GM21367 (cell line): ENCODE measurements around the gene DOCK4.
"Not testable (repeated sequence)": the region's sequence is repeated elsewhere in the genome, so short reads cannot be mapped to it uniquely, and the experiment has no call there.

Source experiments
- ATAC-seq: cut with Tn5 transposase; IDR thresholded peaks from one replicate; pipeline ENCODE4 v1.9.1; 2021; ENCODE audit not compliant: unreplicated experiment

The DOCK4 gene

DNA sequence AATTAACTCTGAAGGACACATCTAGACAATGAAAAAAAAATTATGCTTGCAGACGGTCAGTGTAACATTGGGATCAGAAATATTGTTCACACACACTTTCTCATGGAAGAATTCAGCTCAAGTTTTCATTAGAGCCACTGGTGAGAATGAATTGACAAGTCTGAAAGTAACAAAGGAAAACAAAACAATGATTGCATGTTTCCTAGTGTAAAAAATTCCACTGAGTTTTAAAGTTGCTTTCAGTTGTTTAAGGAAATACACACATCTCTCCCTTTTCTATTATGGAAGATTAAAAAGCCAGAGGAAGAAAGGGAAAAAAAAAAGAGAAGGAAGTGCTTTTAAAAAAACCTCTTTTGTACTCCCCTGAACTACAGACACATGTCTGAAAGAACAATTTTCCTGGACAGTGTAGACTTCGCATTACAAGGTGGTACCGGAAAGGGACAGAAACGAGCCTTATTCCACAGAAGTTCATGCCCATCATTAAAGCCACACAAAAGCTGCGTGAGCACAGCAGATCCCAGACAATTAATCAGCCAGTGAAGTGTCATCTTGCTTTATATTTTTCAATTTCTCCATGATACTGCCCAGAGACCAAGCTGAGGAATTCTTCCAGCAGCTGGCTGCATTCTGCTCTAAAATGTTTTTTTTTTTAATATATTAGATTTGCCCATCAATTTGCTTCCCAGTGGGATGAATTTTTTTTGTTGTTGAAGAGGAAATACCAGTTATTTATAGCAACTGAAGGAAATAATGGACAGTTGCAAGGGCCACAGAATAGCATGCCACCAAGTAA, 294.8 kb downstream of the DOCK4 start:
- no peak for ATAC-seq

DNA sequence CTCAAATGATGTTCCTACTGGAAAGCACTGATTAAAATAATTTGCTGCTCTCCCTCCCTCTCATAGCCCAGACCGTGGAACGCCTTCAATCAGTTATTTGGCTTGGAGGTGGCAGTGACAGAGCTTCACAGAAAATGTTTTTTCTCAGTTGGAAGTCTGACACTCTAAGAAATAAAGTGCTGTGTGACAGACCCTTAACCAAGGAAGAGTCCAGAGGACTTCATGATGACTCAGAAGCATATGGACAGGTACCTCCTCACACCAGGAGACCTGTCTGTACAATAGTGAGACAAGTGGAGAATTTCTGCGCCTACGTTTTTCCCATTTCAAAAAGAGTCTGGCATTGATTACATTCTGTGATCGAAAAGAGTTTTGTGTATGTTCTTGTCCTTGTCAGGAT, 295.5 kb downstream of the DOCK4 start:
- no peak for ATAC-seq

DNA sequence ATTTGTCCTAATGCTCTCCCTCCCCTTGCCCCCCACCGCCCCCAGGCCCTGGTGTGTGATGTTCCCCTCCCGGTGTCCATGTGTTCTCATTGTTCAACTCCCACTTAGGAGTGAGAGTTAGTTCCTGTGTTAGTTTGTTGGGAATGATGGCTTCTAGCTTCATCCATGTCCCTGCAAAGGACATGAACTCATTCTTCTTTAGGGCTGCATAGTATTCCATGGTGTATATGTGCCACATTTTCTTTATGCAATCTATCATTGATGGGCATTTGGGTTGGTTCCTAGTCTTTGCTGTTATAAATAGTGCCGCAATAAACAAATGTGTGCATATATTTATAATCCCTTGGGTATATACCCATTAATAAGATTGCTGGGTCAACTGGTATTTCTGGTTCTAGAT, 297.5 kb downstream of the DOCK4 start:
- ATAC-seq = not testable (repeated sequence)

DNA sequence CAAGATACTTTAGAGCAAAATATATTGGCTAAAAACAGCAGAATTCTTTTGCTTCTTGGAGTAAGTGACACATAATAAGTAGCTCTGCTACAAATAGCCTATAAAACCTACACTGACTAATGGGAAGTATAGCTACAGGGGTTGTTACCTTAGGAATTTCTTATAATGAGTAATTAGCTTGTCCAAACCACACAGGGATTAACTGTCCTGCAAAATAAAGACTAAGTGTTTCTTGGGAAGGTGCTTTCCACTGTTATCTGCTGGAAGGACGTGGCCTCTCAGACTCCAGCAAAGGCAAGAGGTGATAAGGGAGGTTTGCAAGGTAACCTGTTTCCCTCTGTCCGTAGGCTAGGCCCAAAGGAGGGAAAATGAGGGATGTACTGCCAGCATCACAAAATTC, 302.4 kb downstream of the DOCK4 start:
- ATAC-seq = no peak

DNA sequence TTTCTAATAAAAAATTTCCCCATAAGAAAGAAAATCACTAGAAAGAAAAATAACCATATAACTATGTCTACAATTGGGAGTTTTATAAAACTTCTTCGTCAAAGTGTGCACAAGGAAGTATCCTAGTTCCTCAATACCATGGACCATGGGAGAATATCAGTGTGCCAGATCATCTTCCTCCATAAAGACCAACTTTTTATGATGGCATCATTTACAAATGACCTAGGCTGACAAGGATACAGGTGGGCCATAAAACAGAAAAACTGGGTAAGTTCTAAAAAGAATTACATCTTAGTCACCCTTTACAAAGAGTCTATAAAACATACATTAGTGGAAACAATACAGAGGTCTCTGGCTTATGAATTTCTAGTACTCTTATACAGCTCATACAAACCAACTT, 303.2 kb downstream of the DOCK4 start:
- ATAC-seq = no peak

DNA sequence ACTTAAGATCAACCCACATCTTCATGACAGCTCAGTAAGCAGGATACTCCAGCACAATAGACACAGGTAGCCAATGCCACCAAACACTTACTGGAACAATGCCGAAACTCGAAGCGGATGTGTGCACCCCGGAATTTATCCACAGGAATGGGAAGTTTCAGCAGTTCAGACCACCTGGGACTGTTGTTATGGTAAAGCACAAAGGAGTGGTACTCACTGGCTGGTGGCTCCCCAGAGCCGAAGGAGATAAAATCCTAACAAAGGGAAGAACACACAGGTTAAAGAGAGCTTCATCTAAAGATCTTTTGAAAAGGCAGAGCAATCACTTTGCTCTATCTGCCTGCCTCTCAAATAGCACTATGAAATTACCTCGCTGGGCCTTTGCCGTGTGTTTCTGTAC, 305.9 kb downstream of the DOCK4 start:
- ATAC-seq = no peak

DNA sequence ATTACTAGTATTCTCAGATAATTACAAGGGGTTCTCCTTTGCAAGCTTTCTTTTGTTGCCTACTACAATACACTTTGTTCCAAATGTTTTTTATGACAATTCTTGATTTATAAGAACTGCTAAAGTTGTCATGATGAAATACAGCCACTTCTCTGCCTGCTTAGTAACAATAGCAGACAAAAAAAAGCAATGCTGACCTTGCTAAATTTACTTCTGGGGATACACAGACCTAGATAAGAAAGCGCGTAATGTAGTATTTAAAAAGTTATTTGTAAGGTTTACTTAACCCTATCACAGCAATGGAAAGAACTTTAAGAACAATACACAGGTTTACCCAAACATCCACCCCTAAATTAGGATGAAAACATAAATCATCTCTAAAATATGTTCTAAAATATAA, 311.1 kb downstream of the DOCK4 start:
- ATAC-seq = no peak

DNA sequence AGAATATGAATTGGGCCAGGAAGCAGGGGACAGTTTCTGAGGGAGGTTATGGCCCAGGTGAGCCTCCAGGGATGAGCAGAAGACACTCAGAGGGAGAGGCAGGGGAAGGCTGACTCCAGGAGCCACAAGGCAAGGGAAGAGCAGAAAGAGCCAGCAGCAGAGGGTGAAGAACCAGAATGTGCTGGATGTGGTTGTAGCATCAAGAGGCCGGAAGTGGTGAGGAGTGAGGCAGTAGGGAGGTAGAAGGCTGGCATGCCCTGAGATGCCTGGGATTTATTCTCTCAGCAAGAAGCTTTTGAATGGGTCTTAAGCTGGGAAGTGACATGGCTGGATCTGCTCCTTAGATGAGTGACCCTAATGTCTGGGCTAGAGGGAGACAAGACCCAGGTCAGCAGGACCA, 311.7 kb downstream of the DOCK4 start:
- ATAC-seq = no peak

DNA sequence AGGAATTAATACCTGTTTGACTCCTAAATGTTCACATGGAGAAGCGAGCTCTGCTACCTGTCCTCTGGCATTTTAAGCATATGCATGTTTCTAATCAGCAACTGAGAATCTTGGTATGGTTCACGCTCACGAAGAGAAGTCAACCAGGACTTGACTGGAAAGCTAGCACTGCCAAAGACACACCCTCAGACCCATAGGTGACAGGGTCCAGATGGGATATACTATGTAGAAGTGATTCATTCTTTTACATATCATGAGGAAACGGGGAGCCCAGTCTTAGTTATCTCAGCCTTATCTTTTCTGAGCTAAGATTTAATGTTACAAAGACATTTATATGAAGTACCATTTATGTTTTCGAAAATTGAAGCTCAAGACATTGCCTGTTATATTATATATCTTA, 313.0 kb downstream of the DOCK4 start:
- no peak for ATAC-seq

DNA sequence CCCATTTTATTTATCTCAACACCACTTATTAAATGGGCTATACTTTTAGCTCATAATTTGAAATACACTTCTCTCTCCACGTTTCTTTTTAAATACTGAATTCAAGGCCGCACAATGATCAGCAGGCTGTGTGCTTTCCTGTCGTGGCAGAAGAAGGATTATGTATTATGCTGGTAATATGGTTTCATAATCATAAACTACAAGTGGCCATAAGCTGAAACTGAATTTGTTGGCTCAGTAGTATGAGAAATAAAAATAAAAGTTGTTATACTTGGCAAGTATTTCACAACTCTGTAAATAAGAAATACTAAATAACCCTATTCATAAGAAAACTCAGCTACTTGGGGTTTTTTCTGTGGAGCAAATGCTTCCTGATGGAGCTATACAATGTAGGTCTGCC, 313.6 kb downstream of the DOCK4 start:
- no peak for ATAC-seq

DNA sequence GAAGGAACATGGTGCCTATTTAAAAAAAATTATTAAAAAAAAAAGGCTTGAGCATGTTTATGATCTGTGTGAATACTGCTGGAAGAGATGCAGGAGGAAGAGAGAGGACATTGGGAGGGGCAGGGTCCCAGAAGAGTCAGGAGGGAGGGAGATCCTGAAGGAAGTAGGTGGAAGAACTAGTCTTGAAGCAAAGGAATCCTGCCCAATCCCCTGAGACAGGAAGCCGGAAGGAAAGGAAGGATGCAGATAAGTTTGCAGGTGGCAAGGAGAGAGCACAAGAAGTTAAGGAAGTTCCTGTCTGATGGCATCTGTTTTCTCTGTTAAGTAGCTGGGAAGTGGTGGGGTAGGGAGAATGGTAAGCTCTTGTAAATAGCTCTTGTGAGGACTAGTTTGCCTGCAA, 318.5 kb downstream of the DOCK4 start:
- ATAC-seq = no peak

DNA sequence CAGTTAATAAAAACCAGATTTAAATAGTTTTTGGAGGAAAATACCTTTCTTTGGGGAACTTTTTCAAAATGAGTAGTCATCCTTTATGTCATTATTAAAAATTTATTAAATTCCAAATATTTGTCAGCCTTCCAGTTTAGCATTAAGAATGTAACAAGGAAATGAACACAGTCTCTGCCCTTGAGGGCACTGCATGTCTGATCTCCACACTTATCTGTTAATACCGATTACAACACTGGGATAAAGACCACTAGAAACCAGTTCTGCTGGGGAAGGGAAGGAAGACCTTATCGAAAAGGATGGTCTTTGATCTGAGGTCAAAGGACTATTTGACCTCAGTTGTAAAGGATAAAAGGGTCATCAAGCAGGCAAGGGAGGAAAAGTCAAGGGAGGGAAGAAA, 320.0 kb downstream of the DOCK4 start:
- ATAC-seq = no peak

DNA sequence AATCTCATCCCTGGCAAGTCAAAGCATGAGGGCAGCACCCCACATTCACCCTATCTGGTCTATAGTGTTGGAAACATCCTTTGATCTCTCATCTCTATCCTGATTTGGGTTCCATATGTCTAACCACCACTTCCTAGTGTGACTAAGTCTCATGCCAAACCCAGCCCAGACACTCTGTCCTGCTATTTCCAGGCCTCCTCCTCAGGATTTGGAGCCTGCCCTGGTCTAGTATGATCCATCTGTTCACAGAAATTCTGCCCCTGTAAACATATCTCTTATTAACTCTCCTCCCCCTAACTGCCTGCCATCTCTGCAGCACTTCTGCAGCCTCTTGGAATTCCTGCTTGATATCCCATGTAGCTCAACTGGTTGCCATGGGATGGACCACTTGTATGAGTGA, 323.0 kb downstream of the DOCK4 start:
- no peak for ATAC-seq

DNA sequence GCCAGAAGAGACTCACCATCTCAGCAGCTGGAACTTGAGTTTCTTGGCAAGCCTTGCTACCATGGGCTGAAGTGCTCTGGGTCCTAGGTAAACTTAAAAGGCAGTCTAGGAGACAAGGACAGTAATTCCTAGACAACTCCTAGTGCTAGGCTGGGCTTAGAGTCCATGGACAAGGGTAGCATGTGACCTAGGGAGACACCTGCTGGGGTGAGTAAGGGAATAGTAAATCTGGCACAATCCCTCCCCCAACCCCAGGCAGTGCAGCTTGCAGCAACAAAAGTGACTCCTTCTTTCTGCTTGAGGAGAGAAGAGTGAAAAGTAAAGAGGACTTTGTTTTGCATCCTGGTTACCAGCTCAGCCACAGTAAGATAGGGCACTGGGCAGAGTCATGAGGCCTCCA, 327.4 kb downstream of the DOCK4 start:
- ATAC-seq = no peak

DNA sequence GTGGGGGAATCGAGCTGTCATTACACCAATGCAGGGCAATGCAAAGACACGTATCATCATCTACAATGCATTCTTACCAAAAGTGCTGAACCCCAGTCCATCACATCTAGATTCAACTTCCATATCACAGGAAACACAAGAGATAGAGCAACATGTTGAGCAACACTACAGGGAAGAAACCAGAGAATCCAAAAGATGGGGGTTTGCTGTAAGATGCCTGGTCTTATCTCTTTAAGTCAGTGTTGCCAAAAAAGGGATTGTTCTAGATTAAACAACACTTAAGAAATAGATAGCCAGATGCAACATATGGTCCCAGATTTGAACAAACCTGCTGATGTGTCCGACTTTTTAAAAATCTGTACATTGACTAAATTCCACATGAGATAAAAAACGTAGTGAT, 328.3 kb downstream of the DOCK4 start:
- ATAC-seq = no peak

DNA sequence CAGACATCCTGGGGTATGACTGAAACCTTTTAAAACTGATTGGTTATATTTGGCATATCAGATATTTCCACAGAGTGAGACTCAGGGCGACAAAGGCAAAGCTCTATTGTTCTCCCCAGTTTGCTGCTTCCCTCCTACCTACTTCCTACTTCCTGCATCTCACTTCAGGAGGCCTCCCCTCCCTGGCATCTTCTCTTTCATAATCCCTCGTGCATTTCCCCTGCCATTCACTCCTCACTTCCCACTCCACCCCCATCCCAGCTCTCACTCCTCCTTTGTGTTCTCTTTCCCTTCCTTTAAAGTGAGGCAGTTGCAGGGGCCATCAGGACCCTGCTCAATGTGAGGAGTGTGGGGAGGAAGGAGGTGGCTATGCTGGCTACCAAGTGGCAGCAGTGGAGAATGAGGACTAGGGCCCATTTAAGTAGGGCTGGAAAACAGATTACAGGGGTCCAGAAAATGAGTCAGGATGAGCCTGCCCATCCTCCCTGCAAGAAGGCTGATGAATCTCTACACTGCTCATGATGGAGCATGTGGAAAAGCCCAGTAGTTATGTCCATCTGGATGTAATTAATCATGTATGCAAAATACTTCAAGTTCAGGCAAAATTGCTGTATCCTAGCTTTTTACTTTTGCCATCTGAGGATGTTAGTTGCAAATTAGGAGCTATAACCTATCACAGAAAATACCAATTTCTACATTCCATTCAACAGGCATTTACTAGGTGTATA, 332.1 kb downstream of the DOCK4 start:
- ATAC-seq = no peak

DNA sequence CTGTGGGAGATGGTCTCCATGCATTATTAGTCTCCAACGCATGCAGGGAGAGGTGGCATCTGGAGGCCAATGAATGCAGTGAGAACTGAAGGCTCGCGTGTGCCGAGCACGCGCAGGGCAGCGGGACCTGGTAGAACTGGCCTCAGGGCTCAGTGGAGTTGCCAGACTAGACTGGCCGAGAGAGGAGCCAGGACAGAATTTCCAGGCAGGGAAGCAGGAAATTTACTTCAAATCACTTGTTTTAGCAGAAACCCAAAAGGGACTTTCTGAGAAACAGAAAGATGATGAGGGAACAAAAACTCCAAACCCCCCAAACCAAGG, 332.9 kb downstream of the DOCK4 start:
- no peak for ATAC-seq

DNA sequence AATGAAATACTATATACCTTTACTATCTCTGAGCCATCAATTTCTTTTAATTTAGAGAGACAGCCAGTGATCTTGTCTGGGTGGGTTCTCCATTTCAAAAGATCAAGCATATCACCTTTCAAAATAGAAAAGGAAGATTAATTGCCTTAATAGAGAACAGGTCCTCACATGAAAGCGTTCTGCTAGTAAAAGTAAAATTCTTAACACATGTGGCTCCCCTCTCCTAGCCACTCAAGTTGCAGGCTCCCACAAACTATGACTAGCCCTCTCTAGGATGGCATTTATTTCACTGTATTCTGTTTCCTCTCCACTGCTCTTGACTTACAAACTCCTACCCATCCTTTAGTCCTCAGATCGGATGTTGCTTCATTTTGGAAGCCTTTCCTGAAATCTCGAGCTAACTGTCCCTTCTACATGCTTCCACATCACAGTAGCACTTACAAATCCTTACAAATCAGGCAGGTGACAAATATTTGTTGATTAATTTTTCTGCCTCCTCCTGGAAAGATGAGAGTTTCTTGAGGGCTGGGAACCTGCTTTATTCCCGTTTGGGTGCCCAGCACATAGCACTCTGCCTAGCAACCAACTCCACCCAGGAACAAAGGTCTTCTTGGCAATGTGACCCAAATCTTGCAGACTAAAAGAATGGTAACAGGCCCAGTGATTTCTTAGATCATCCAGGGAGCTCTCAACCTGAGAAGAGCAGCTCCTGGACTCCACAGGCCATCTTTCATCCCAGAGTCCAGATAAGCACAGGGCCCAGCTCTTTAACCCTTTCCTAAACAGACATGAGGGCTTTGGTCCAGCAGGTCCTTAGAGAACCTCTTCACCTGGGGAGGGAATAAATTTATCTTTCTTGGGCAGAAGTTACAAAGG, 333.5 kb downstream of the DOCK4 start:
- no peak for ATAC-seq

DNA sequence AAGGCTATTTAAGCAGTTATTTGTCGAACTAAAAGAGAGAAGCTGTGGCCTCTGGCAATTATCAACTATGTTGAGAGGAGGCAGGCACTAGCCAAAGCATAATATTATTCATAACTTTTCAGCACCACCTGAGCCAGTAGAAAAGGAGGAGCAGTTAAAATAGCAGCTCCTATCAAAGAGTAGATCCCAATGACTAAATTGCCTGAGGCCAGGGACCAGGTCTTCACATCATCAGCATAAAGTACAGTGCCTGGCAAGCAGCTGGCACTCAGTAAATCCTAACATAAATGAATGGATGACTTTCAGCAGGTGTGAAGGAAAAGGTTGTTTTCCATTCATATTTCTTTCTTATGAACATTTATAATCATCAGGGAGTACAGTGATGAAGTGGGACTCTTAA, 334.9 kb downstream of the DOCK4 start:
- ATAC-seq = no peak

DNA sequence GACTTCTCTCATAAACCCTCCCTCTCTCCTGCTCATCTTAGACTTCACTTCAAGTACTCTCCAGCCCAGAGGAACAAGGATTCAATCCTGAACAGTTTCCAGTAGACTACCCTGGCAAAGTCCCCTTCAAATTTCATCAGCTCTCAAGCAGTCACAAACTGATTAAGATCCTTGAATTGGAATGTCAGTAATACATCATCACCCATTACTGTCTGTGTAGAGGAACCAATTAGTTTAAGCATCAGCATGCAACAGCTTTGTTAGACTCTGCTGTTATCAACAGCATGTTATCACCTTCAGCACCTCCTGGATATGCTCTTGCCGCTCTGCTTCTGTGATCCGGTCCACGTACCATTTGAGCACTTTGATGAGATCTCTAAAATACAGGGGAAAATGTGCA, 336.9 kb downstream of the DOCK4 start:
- ATAC-seq = no peak

DNA sequence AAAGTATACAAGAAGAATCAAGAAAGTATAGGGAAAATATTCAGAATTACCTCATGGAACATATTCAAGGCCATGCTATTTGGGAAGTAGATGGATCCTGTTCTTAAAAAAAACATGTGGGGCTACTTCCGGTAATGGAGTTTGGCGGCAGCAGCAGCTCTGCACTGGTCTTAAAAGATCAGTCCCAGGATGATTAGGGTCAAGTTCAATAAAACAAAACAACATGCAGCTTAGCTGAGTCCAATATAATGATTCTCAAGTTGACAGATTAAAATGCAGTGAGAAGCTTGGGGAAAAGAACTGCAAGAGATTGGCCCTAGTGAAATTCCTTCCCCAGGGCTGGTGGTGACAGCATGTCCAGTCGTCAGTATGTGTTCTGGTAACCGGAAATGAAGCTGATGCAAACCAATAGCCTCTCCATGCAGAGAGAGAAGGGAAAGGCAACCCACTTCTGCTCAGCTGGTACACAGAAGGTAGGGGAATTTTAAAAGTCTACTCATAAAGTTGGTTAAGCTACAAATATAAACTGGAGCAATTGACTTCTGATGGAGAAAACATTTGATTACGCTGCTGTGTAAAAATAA, 338.8 kb downstream of the DOCK4 start:
- no peak for ATAC-seq

DNA sequence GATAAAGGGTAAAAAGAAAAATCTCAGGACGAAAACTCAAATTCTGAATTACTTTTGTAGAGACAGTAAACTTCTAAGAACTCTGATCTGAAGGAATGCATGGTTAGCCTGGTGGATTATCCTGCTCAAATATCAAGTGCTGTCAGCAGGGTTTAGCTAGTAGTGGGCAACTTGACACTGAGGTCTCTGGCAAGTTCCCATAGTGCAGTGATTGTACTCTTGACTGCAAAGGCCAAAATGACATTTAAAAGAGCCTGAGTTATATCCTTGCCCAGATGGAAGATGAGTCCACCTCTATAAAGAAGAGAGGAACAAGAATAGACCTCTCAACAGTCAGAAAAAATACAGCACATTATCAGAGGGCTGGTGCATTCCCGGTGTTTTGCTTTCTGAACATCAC, 339.4 kb downstream of the DOCK4 start:
- no peak for ATAC-seq
